Measurements from ENCODE around the gene GET4.
A peak's percentile ranks its signal among the peaks of the same experiment; 100 is the strongest.

The GET4 gene

GRCh38 chr7:876077-876971, at the start of gene GET4:
TSS of gene GET4 (plus strand) at chr7:876554. CDS start at chr7:876646, 92 bp downstream.
- TF ChIP-seq CTCF (IDR thresholded peaks at IDR 0.05; ENCODE audit: control insufficient read depth, insufficient read depth, low read depth, low read length, missing control alignments), result peak; percentile 17
- DNase-seq (ENCODE audit: low read depth), result peak; percentile 82
- peak within 1 kb of the TSS; percentile 86 for H3K4me3 ChIP-seq (ENCODE audit: control insufficient read depth, low read depth, low read length)

- no peak overlapping the region for H3K4me3 ChIP-seq (ENCODE audit: control insufficient read depth, low read depth, low read length)
- DNase-seq (ENCODE audit: low read depth), result no peak
- no peak for TF ChIP-seq CTCF (IDR thresholded peaks at IDR 0.05; ENCODE audit: control insufficient read depth, insufficient read depth, low read depth, low read length, missing control alignments)
Measured at GRCh38 chr7:828793-829561, 47.4 kb upstream of the GET4 start.

GRCh38 chr7:830069-830468, 46.3 kb upstream of the GET4 start:
- no peak overlapping the region for H3K4me3 ChIP-seq (ENCODE audit: control insufficient read depth, low read depth, low read length)
- DNase-seq (ENCODE audit: low read depth), result no peak
- no peak for TF ChIP-seq CTCF (IDR thresholded peaks at IDR 0.05; ENCODE audit: control insufficient read depth, insufficient read depth, low read depth, low read length, missing control alignments)

- H3K4me3 ChIP-seq (ENCODE audit: control insufficient read depth, low read depth, low read length), result peak overlapping the region; percentile 17
- no peak for TF ChIP-seq CTCF (IDR thresholded peaks at IDR 0.05; ENCODE audit: control insufficient read depth, insufficient read depth, low read depth, low read length, missing control alignments)
- peak; percentile 82 for DNase-seq (ENCODE audit: low read depth)
Measured at GRCh38 chr7:831596-832166, 44.7 kb upstream of the GET4 start.

- peak within 1 kb of the TSS; percentile 17 for H3K4me3 ChIP-seq (ENCODE audit: control insufficient read depth, low read depth, low read length)
- DNase-seq (ENCODE audit: low read depth), result peak; percentile 39
- no peak for TF ChIP-seq CTCF (IDR thresholded peaks at IDR 0.05; ENCODE audit: control insufficient read depth, insufficient read depth, low read depth, low read length, missing control alignments)
Measured at GRCh38 chr7:832167-832967, 44.0 kb upstream of the GET4 start, which contains the start of gene SUN1. TSS of gene SUN1 (plus strand) at chr7:832476. CDS start at chr7:832525, 49 bp downstream.
